G401.6 (cell line): ENCODE results near the gene KIF15.
"Not testable (repeated sequence)": the region's sequence is repeated elsewhere in the genome, so short reads cannot be mapped to it uniquely, and the experiment has no call there.

Source experiments
- FAIRE-seq: peaks from 2 replicates; lab custom pipeline; 2012; peaks lifted over from hg19 to GRCh38; lab: Jason Lieb, UNC

KIF15 gene

GRCh38 chr3:44827196-44827595 lies 65.6 kb downstream of the KIF15 start:
- FAIRE-seq: no peak

DNA sequence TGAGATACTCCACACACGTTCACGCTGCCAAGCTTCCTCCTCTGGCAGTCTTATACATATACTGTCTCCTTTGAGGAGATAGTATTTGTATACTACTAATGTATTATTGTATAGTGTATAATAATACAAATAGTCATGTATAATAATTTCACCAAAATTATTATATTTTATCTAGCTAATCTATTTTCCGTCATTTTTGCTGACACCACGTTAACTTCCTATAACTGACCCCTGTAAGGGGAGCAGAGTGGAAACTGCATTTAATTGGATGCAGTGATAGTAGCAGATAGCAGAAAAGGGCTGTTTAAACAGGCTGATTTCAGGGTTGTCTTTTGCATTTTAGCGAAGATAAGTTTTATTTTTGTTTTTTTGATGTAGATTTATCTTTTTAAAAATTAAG lies 69.6 kb downstream of the KIF15 start:
- FAIRE-seq: no peak

GRCh38 chr3:44832032-44832431 lies 70.4 kb downstream of the KIF15 start:
- FAIRE-seq: no peak

DNA sequence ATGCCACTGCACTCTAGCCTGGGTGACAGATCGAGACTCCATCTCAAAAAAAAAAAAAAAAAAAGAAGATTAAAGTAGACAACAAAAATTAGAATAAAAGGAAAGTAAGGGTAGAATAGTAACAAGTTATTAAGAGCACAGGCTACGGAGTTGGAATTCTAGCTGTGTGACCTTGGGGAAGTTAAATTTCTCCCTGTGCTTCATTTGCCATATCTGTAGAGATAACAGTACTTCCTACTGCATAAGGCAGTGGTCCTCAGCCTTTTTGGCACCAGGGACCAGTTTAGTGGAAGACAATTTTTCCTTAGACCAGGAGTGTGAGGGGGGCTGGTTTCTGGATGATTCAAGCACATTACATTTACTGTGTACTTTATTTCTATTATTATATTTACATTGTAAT lies 71.4 kb downstream of the KIF15 start:
- FAIRE-seq: no peak

DNA sequence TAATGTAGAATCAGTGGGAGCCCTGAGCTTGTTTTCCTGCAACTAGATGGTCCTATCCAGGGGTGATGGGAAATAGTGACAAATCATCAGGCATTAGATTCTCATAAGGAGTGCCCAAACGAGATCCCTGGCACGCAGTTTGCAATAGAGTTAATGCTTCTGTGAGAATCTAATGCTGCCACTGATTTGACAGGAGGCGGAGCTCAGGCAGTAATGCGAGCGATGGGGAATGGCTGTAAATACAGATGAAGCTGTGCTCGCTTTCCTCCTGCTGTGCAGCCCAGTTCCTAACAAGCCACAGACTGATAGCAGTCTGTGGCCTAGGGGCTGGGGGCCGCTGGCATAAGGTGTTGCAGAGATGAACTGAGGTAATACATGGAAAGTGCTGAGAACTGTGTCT lies 71.8 kb downstream of the KIF15 start:
- no peak for FAIRE-seq

DNA sequence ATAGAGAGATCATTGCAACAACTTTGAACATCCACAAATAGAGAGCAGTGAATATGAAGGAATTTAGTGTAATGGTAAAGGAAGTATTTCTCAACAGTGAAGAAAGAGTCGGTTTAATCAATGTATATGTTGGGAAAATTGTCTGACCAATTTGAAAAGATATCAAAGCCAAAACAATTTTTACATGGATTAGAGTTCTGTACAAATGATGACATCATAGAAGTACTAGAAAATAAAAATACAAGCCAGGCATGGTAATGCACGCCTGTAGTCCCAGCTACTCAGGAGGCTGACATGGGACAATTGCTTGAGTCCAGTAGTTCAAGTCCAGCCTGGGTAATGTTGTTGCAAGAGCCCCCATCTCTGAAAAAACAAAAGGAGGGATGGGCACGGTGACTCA lies 74.1 kb downstream of the KIF15 start:
- FAIRE-seq: no peak

DNA sequence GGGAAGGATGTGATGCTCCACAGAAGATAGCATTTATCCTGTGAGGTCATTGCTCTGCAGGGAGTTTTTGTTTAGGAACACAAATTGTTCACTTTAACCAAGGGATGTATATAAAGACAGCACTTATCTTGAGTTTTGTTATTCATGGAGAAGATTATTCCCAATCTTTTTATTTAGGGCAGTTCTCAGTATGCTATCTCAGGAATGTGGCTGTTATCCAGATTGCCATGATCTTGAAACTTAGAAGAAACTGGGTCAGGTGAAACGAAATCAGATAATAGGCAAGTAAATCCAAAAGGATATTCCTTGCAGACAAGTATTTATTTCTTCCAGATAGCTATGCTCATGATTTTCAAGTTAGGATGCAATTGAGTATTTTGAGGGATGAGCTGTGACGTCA lies 80.8 kb downstream of the KIF15 start:
- FAIRE-seq: no peak

GRCh38 chr3:44845528-44846520 lies 84.2 kb downstream of the KIF15 start:
- no peak for FAIRE-seq

- FAIRE-seq: no peak
These were observed 87.0 kb downstream of the KIF15 start for GRCh38 chr3:44848634-44849033.

DNA sequence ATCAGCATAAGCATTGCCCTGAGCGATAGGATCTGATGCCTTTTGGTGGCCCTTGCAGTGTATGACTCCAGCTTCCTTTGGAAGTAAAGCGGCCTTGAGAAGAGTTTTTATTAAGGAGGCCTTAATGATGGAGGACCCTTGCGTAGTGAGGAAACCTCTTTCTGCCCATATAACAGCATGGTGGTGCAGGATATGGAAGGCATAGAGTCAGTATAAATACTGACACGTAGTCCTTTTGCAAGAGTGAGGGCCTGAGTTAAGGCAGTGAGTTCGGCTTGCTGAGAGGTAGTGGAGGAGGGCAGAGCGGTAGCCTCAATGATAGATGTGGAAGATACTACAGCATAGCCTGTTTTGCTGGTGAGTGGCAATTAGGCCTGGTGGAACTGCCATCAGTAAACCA lies 95.1 kb downstream of the KIF15 start:
- FAIRE-seq: not testable (repeated sequence)

GRCh38 chr3:44860117-44860516 lies 98.5 kb downstream of the KIF15 start:
- FAIRE-seq: no peak

DNA sequence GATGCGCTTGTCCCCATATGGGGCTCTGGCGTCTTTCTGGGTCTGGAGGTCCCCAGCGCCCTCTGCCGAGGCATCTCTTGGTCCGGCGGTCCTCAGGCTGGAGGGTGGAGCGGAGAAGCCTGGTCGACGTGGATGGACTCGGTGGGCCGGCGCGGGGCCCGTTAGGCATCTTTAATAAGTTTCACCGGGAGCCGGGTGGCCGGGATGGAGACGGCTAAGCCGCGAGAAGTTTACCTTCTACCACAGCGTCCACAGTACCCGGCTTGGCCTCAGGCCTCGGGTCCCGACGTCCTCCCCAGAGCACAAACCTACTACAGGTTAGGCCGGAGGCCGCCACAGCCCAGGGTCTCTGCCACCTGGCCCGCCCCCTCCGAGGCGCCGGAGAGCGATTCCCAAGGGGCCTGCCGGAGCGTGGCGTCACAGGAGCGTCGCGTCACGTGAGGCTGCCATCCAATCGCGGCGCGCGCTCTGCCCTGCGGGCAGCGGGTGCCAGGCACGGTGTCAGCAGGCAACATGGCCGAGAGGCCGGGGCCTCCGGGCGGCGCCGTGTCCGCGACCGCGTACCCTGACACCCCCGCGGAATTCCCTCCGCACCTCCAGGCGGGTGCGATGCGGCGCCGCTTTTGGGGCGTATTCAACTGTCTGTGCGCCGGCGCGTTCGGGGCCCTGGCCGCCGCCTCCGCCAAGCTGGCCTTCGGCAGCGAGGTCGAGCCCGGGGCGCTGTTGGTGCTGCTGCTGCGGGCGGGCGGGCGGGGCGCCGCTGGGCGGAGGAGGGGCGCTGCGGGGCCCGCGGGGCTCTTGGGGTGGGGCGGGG lies 100.0 kb downstream of the KIF15 start, which contains the start of gene TMEM42:
TMEM42 (plus strand) TSS at position 501 of the 814 bp plus-strand sequence; CDS start at position 514, 13 bp downstream.
- no peak for FAIRE-seq

- FAIRE-seq: no peak
These were observed 100.6 kb downstream of the KIF15 start for GRCh38 chr3:44862226-44862637.

- no peak for FAIRE-seq
These were observed 103.9 kb downstream of the KIF15 start for GRCh38 chr3:44865272-44866035.

DNA sequence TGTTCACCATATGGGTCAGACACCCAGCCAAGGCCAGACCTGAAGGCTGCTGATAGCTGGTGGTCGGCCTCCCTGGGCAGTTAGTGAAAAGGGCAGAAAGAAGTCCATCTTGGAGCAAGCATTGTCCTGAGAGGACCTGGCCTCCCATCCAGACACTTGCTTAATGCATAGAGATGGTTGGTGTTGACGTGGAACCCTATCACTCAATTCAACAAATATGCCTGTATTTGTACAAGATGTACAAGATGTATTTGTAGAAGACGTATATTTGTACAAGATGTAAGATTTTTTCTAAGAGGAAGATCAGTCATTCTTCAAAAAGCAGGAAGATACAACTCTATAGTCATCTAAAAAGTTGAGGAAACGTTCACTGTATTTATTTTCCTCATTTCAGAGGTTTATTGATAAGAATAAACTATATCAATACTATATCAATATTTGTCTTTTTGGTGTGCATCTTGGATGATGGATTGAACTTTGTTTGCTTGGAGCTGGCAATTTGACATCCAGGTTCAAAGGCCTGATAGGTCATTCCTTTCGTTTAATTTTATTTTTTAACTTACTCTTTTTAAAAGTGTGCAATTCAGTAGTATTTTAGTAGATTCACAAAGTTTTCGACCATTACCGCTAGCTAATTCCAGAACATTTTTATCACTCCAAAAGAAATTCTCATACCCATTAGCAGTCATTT lies 106.0 kb downstream of the KIF15 start:
- FAIRE-seq: no peak

DNA sequence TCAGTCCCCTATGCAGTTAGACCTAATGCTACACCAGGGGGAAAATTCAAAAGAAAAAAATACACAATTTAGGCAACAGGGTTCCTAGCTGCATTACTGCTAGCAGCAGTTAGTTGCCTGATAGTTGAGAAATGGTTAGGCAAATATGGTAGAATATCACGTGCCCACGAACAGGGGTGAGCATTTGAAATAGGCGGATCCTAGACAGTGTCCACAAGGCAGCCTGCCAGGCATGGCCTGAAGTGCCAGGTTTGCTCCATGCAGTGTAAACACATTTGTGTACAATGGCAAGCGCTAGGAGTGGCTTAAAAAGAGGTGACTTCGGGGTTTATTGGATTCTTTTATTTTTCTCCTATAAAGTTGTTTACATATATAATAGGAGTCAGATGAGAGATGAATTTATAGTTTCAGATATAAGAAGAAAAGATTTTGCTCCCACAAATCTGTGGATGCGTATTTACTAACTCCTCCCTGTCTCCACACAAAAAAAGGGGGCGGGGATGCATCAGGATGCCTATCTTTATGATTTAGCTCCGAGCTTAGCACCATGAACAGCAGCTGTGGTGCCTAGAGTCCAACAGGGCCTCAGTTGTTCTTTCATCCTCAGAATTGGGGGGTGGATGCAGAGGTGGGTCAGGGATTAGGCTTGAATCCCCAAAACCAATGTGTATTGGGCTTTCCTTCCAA lies 108.9 kb downstream of the KIF15 start:
- FAIRE-seq: no peak

DNA sequence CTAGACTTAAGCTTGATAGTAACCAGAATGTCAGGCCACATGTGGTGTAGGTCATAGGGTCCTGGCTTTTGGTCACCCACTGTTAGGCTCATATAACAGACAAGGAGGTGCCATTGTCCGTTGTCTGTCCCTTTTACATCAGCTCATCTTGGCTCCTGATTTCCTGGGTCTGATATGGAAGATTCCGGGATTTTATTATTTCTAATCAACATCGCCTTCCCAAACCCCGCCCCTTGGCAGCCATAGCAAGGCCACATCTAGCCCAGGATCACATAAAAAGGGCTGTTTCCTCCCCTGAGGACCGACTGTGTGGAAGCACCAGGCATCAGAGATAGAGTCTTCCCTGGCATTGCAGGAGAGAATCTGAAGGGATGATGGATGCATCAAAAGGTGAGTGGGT lies 112.7 kb downstream of the KIF15 start, which contains the start of gene TGM4:
TGM4 (plus strand) TSS at position 301 of the 400 bp plus-strand sequence; CDS start at position 372, 71 bp downstream.
- FAIRE-seq: no peak

- no peak for FAIRE-seq
These were observed 114.0 kb downstream of the KIF15 start for GRCh38 chr3:44875596-44875995.

DNA sequence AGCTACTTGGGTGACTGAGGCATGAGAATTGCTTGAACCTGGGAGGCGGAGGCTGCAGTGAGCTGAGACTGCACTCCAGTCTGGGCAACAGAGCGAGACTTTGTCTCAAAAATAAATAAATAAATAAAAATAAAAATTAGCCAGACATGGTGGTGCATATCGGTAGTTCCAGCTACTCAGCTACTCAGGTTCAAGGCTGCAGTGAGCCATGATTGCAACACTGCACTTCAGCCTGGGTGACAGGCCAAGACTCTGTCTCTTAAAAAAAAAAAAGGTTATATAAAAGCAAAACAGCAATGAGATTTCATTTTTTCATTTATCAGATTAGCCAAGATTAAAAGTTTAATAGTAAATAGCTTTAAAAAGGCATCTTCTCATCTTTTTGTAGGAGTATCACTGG lies 115.7 kb downstream of the KIF15 start:
- FAIRE-seq: no peak

GRCh38 chr3:44880284-44880683 lies 118.7 kb downstream of the KIF15 start:
- FAIRE-seq: no peak
